Activated naive CD8-positive, alpha-beta T cell (primary cell): ENCODE data around the gene ADAM23.

Experiments
- H3K27ac Mint-ChIP-seq: one replicate; pipeline ENCODE4 v1.8.0; 2021; ENCODE audit warnings: mixed read lengths
- H3K27me3 Mint-ChIP-seq: one replicate; pipeline ENCODE4 v1.8.0; 2021; ENCODE audit warnings: mixed read lengths
- H3K36me3 Mint-ChIP-seq: one replicate; pipeline ENCODE4 v1.8.0; 2021; ENCODE audit warnings: mixed read lengths
- H3K4me1 Mint-ChIP-seq: one replicate; pipeline ENCODE4 v1.8.0; 2021; ENCODE audit warnings: low read depth, mixed read lengths
- H3K4me3 Mint-ChIP-seq: one replicate; pipeline ENCODE4 v1.8.0; 2021; ENCODE audit warnings: mild to moderate bottlenecking, mixed read lengths
- H3K9me3 Mint-ChIP-seq: one replicate; pipeline ENCODE4 v1.8.0; 2021; ENCODE audit warnings: low read depth, mixed read lengths

Gene ADAM23

GRCh38 chr2:206463685-206464084, 20.4 kb downstream of the ADAM23 start:
- H3K27ac Mint-ChIP-seq = no peak overlapping the region
- peaks cover 12% of the 10 kb centered on the region for H3K27me3 Mint-ChIP-seq
- H3K4me1 Mint-ChIP-seq = no peaks in the 10 kb centered on the region
- no peak overlapping the region for H3K4me3 Mint-ChIP-seq
- H3K36me3 Mint-ChIP-seq = no peaks in the 10 kb centered on the region
- peaks cover 7% of the 10 kb centered on the region for H3K9me3 Mint-ChIP-seq

- Mint-ChIP-seq H3K27me3 (peaks cover 7% of the 10 kb centered on the region), H3K4me3 (no peak overlapping the region), H3K4me1 (no peaks in the 10 kb centered on the region), H3K9me3 (peaks cover 7% of the 10 kb centered on the region), H3K36me3 (no peaks in the 10 kb centered on the region), H3K27ac (no peak overlapping the region)
Observed at GRCh38 chr2:206464597-206464996, 21.3 kb downstream of the ADAM23 start.

- Mint-ChIP-seq H3K4me1 (no peaks in the 10 kb centered on the region), H3K36me3 (no peaks in the 10 kb centered on the region), H3K9me3 (peaks cover 7% of the 10 kb centered on the region), H3K27me3 (peaks cover 8% of the 10 kb centered on the region), H3K4me3 (no peak overlapping the region), H3K27ac (no peak overlapping the region)
Observed at GRCh38 chr2:206471524-206472062, 28.3 kb downstream of the ADAM23 start.

- Mint-ChIP-seq H3K9me3 (peaks cover 7% of the 10 kb centered on the region), H3K27ac (no peak overlapping the region), H3K27me3 (peaks cover 8% of the 10 kb centered on the region), H3K4me3 (no peak overlapping the region), H3K4me1 (no peaks in the 10 kb centered on the region), H3K36me3 (no peaks in the 10 kb centered on the region)
Observed at GRCh38 chr2:206472094-206472493, 28.8 kb downstream of the ADAM23 start.

- Mint-ChIP-seq H3K4me1 (no peaks in the 10 kb centered on the region), H3K27me3 (peaks cover 6% of the 10 kb centered on the region), H3K27ac (no peak overlapping the region), H3K4me3 (no peak overlapping the region), H3K36me3 (no peaks in the 10 kb centered on the region), H3K9me3 (no peaks in the 10 kb centered on the region)
Observed at GRCh38 chr2:206474099-206474498, 30.8 kb downstream of the ADAM23 start.

- Mint-ChIP-seq H3K4me1 (no peaks in the 10 kb centered on the region), H3K9me3 (no peaks in the 10 kb centered on the region), H3K36me3 (no peaks in the 10 kb centered on the region), H3K4me3 (no peak overlapping the region), H3K27ac (no peak overlapping the region), H3K27me3 (peaks cover 11% of the 10 kb centered on the region)
Observed at GRCh38 chr2:206477296-206477695, 34.0 kb downstream of the ADAM23 start.

GRCh38 chr2:206478340-206478739, 35.0 kb downstream of the ADAM23 start:
- Mint-ChIP-seq H3K4me3 (no peak overlapping the region), H3K4me1 (no peaks in the 10 kb centered on the region), H3K9me3 (no peaks in the 10 kb centered on the region), H3K27me3 (peaks cover 7% of the 10 kb centered on the region), H3K27ac (no peak overlapping the region), H3K36me3 (no peaks in the 10 kb centered on the region)

- H3K36me3 Mint-ChIP-seq = no peaks in the 10 kb centered on the region
- H3K27me3 Mint-ChIP-seq = peaks cover 6% of the 10 kb centered on the region
- H3K9me3 Mint-ChIP-seq = no peaks in the 10 kb centered on the region
- no peaks in the 10 kb centered on the region for H3K4me1 Mint-ChIP-seq
- H3K27ac Mint-ChIP-seq = no peak overlapping the region
- no peak overlapping the region for H3K4me3 Mint-ChIP-seq
Observed at GRCh38 chr2:206480161-206480560, 36.8 kb downstream of the ADAM23 start.

- Mint-ChIP-seq H3K4me1 (no peaks in the 10 kb centered on the region), H3K4me3 (no peak overlapping the region), H3K27ac (no peak overlapping the region), H3K36me3 (no peaks in the 10 kb centered on the region), H3K9me3 (no peaks in the 10 kb centered on the region), H3K27me3 (peaks cover 7% of the 10 kb centered on the region)
Observed at GRCh38 chr2:206480620-206481019, 37.3 kb downstream of the ADAM23 start.

- Mint-ChIP-seq H3K36me3 (no peaks in the 10 kb centered on the region), H3K4me3 (no peak overlapping the region), H3K27me3 (peaks cover 7% of the 10 kb centered on the region), H3K27ac (no peak overlapping the region), H3K9me3 (no peaks in the 10 kb centered on the region), H3K4me1 (no peaks in the 10 kb centered on the region)
Observed at GRCh38 chr2:206481056-206481455, 37.7 kb downstream of the ADAM23 start.

GRCh38 chr2:206482123-206482522, 38.8 kb downstream of the ADAM23 start:
- no peak overlapping the region for H3K27ac Mint-ChIP-seq
- no peaks in the 10 kb centered on the region for H3K9me3 Mint-ChIP-seq

GRCh38 chr2:206482633-206483032, 39.3 kb downstream of the ADAM23 start:
- H3K36me3 Mint-ChIP-seq = no peaks in the 10 kb centered on the region
- H3K4me1 Mint-ChIP-seq = no peaks in the 10 kb centered on the region
- H3K4me3 Mint-ChIP-seq = no peak overlapping the region
- no peaks in the 10 kb centered on the region for H3K9me3 Mint-ChIP-seq
- H3K27ac Mint-ChIP-seq = no peak overlapping the region
- H3K27me3 Mint-ChIP-seq = peaks cover 9% of the 10 kb centered on the region

More at GRCh38 chr2:206482123-206482522, 38.8 kb downstream of the ADAM23 start:
- H3K36me3 Mint-ChIP-seq = no peaks in the 10 kb centered on the region
- no peaks in the 10 kb centered on the region for H3K4me1 Mint-ChIP-seq
- H3K27me3 Mint-ChIP-seq = peaks cover 9% of the 10 kb centered on the region
- H3K4me3 Mint-ChIP-seq = no peak overlapping the region

- Mint-ChIP-seq H3K27ac (no peak overlapping the region), H3K4me3 (no peak overlapping the region), H3K36me3 (no peaks in the 10 kb centered on the region), H3K9me3 (no peaks in the 10 kb centered on the region), H3K4me1 (no peaks in the 10 kb centered on the region), H3K27me3 (peaks cover 4% of the 10 kb centered on the region)
Observed at GRCh38 chr2:206488053-206488452, 44.7 kb downstream of the ADAM23 start.

- no peaks in the 10 kb centered on the region for H3K9me3 Mint-ChIP-seq
- H3K27ac Mint-ChIP-seq = no peak overlapping the region
- peaks cover 4% of the 10 kb centered on the region for H3K27me3 Mint-ChIP-seq
- H3K36me3 Mint-ChIP-seq = no peaks in the 10 kb centered on the region
- H3K4me3 Mint-ChIP-seq = no peak overlapping the region
- no peaks in the 10 kb centered on the region for H3K4me1 Mint-ChIP-seq
Observed at GRCh38 chr2:206488623-206489022, 45.3 kb downstream of the ADAM23 start.

- Mint-ChIP-seq H3K4me1 (no peaks in the 10 kb centered on the region), H3K27ac (no peak overlapping the region), H3K27me3 (peaks cover 8% of the 10 kb centered on the region), H3K9me3 (no peaks in the 10 kb centered on the region), H3K4me3 (no peak overlapping the region), H3K36me3 (no peaks in the 10 kb centered on the region)
Observed at GRCh38 chr2:206494061-206494460, 50.7 kb downstream of the ADAM23 start.

- H3K36me3 Mint-ChIP-seq = no peaks in the 10 kb centered on the region
- no peak overlapping the region for H3K27ac Mint-ChIP-seq
- H3K27me3 Mint-ChIP-seq = peaks cover 5% of the 10 kb centered on the region
- H3K4me1 Mint-ChIP-seq = no peaks in the 10 kb centered on the region
- H3K4me3 Mint-ChIP-seq = no peak overlapping the region
- no peaks in the 10 kb centered on the region for H3K9me3 Mint-ChIP-seq
Observed at GRCh38 chr2:206502729-206503128, 59.4 kb downstream of the ADAM23 start.
